Measurements from ENCODE around the gene CRX.
"Not testable (repeated sequence)": the region's sequence is repeated elsewhere in the genome, so short reads cannot be mapped to it uniquely, and the experiment has no call there.

The CRX gene

GRCh38 chr19:47789811-47790210 lies 31.9 kb upstream of the CRX start:
- H3K27ac ChIP-seq (ENCODE audit: low read depth, low read length): peak overlapping the region; percentile 78
- H3K9me3 ChIP-seq (ENCODE audit: control insufficient read depth, insufficient read depth, low read length); H3K27me3 ChIP-seq (ENCODE audit: control insufficient read depth, insufficient read depth, low read length); H3K9ac ChIP-seq (ENCODE audit: low read depth, low read length); H3K4me3 ChIP-seq (ENCODE audit: low read depth, low read length); H3K4me1 ChIP-seq (ENCODE audit: control insufficient read depth, insufficient read depth, low read length): not testable (repeated sequence)
- peaks cover 12% of the 10 kb centered on the region for H3K36me3 ChIP-seq (ENCODE audit: control insufficient read depth, insufficient read depth, low read length)

- Histone ChIP-seq H3K9ac (ENCODE audit: low read depth, low read length) (no peak overlapping the region), H3K27ac (ENCODE audit: low read depth, low read length) (peak overlapping the region; percentile 78), H3K4me1 (ENCODE audit: control insufficient read depth, insufficient read depth, low read length) (no peaks in the 10 kb centered on the region), H3K9me3 (ENCODE audit: control insufficient read depth, insufficient read depth, low read length) (no peaks in the 10 kb centered on the region), H3K27me3 (ENCODE audit: control insufficient read depth, insufficient read depth, low read length) (no peaks in the 10 kb centered on the region), H3K36me3 (ENCODE audit: control insufficient read depth, insufficient read depth, low read length) (peaks cover 7% of the 10 kb centered on the region), H3K4me3 (ENCODE audit: low read depth, low read length) (no peak overlapping the region)
Observed at GRCh38 chr19:47790398-47790814, 31.3 kb upstream of the CRX start.

GRCh38 chr19:47792616-47793015 lies 29.1 kb upstream of the CRX start:
- no peak overlapping the region for H3K9ac ChIP-seq (ENCODE audit: low read depth, low read length)
- H3K27me3 ChIP-seq (ENCODE audit: control insufficient read depth, insufficient read depth, low read length): no peaks in the 10 kb centered on the region
- no peaks in the 10 kb centered on the region for H3K9me3 ChIP-seq (ENCODE audit: control insufficient read depth, insufficient read depth, low read length)

GRCh38 chr19:47794526-47794925 lies 27.2 kb upstream of the CRX start:
- no peaks in the 10 kb centered on the region for H3K27me3 ChIP-seq (ENCODE audit: control insufficient read depth, insufficient read depth, low read length)
- H3K4me1 ChIP-seq (ENCODE audit: control insufficient read depth, insufficient read depth, low read length): no peaks in the 10 kb centered on the region
- H3K4me3 ChIP-seq (ENCODE audit: low read depth, low read length): no peak overlapping the region
- no peaks in the 10 kb centered on the region for H3K9me3 ChIP-seq (ENCODE audit: control insufficient read depth, insufficient read depth, low read length)
- no peak overlapping the region for H3K9ac ChIP-seq (ENCODE audit: low read depth, low read length)
- no peak overlapping the region for H3K27ac ChIP-seq (ENCODE audit: low read depth, low read length)
- H3K36me3 ChIP-seq (ENCODE audit: control insufficient read depth, insufficient read depth, low read length): no peaks in the 10 kb centered on the region

More at GRCh38 chr19:47792616-47793015, 29.1 kb upstream of the CRX start:
- no peaks in the 10 kb centered on the region for H3K4me1 ChIP-seq (ENCODE audit: control insufficient read depth, insufficient read depth, low read length)
- no peaks in the 10 kb centered on the region for H3K36me3 ChIP-seq (ENCODE audit: control insufficient read depth, insufficient read depth, low read length)
- no peak overlapping the region for H3K27ac ChIP-seq (ENCODE audit: low read depth, low read length)
- H3K4me3 ChIP-seq (ENCODE audit: low read depth, low read length): no peak overlapping the region

- Histone ChIP-seq H3K27ac (ENCODE audit: low read depth, low read length) (no peak overlapping the region), H3K4me3 (ENCODE audit: low read depth, low read length) (no peak overlapping the region), H3K9ac (ENCODE audit: low read depth, low read length) (no peak overlapping the region), H3K9me3 (ENCODE audit: control insufficient read depth, insufficient read depth, low read length) (peaks cover 4% of the 10 kb centered on the region; the same call in 1 of the 2 replicates), H3K27me3 (ENCODE audit: control insufficient read depth, insufficient read depth, low read length) (no peaks in the 10 kb centered on the region), H3K36me3 (ENCODE audit: control insufficient read depth, insufficient read depth, low read length) (no peaks in the 10 kb centered on the region), H3K4me1 (ENCODE audit: control insufficient read depth, insufficient read depth, low read length) (no peaks in the 10 kb centered on the region)
Observed at GRCh38 chr19:47796785-47797184, 25.0 kb upstream of the CRX start.

GRCh38 chr19:47797996-47798903 lies 23.5 kb upstream of the CRX start:
- Histone ChIP-seq H3K4me1 (ENCODE audit: control insufficient read depth, insufficient read depth, low read length) (no peaks in the 10 kb centered on the region), H3K27me3 (ENCODE audit: control insufficient read depth, insufficient read depth, low read length) (no peaks in the 10 kb centered on the region), H3K36me3 (ENCODE audit: control insufficient read depth, insufficient read depth, low read length) (no peaks in the 10 kb centered on the region), H3K4me3 (ENCODE audit: low read depth, low read length) (no peak overlapping the region), H3K9ac (ENCODE audit: low read depth, low read length) (no peak overlapping the region), H3K9me3 (ENCODE audit: control insufficient read depth, insufficient read depth, low read length) (peaks cover 4% of the 10 kb centered on the region; the same call in 1 of the 2 replicates), H3K27ac (ENCODE audit: low read depth, low read length) (no peak overlapping the region)

- Histone ChIP-seq H3K27me3 (ENCODE audit: control insufficient read depth, insufficient read depth, low read length) (no peaks in the 10 kb centered on the region), H3K9me3 (ENCODE audit: control insufficient read depth, insufficient read depth, low read length) (peaks cover 4% of the 10 kb centered on the region; the same call in 1 of the 2 replicates), H3K27ac (ENCODE audit: low read depth, low read length) (no peak overlapping the region), H3K4me3 (ENCODE audit: low read depth, low read length) (no peak overlapping the region), H3K4me1 (ENCODE audit: control insufficient read depth, insufficient read depth, low read length) (no peaks in the 10 kb centered on the region), H3K36me3 (ENCODE audit: control insufficient read depth, insufficient read depth, low read length) (no peaks in the 10 kb centered on the region), H3K9ac (ENCODE audit: low read depth, low read length) (no peak overlapping the region)
Observed at GRCh38 chr19:47798904-47799266, 22.9 kb upstream of the CRX start.

GRCh38 chr19:47801270-47801669 lies 20.5 kb upstream of the CRX start:
- Histone ChIP-seq H3K9ac (ENCODE audit: low read depth, low read length) (no peak overlapping the region), H3K36me3 (ENCODE audit: control insufficient read depth, insufficient read depth, low read length) (no peaks in the 10 kb centered on the region), H3K27ac (ENCODE audit: low read depth, low read length) (no peak overlapping the region), H3K4me3 (ENCODE audit: low read depth, low read length) (no peak overlapping the region), H3K4me1 (ENCODE audit: control insufficient read depth, insufficient read depth, low read length) (no peaks in the 10 kb centered on the region), H3K9me3 (ENCODE audit: control insufficient read depth, insufficient read depth, low read length) (peaks cover 4% of the 10 kb centered on the region; the same call in 1 of the 2 replicates), H3K27me3 (ENCODE audit: control insufficient read depth, insufficient read depth, low read length) (no peaks in the 10 kb centered on the region)

- no peaks in the 10 kb centered on the region for H3K27me3 ChIP-seq (ENCODE audit: control insufficient read depth, insufficient read depth, low read length)
- H3K9ac ChIP-seq (ENCODE audit: low read depth, low read length): no peak overlapping the region
- no peaks in the 10 kb centered on the region for H3K4me1 ChIP-seq (ENCODE audit: control insufficient read depth, insufficient read depth, low read length)
- no peak overlapping the region for H3K27ac ChIP-seq (ENCODE audit: low read depth, low read length)
- peaks cover 4% of the 10 kb centered on the region; the same call in 1 of the 2 replicates for H3K9me3 ChIP-seq (ENCODE audit: control insufficient read depth, insufficient read depth, low read length)
- H3K36me3 ChIP-seq (ENCODE audit: control insufficient read depth, insufficient read depth, low read length): no peaks in the 10 kb centered on the region
- no peak overlapping the region for H3K4me3 ChIP-seq (ENCODE audit: low read depth, low read length)
Observed at GRCh38 chr19:47802521-47803043, 19.2 kb upstream of the CRX start.

GRCh38 chr19:47803148-47803547 lies 18.6 kb upstream of the CRX start:
- H3K27ac ChIP-seq (ENCODE audit: low read depth, low read length): not testable (repeated sequence)

GRCh38 chr19:47803671-47804070 lies 18.1 kb upstream of the CRX start:
- not testable (repeated sequence) for H3K27ac ChIP-seq (ENCODE audit: low read depth, low read length); H3K36me3 ChIP-seq (ENCODE audit: control insufficient read depth, insufficient read depth, low read length); H3K4me1 ChIP-seq (ENCODE audit: control insufficient read depth, insufficient read depth, low read length); H3K27me3 ChIP-seq (ENCODE audit: control insufficient read depth, insufficient read depth, low read length); H3K4me3 ChIP-seq (ENCODE audit: low read depth, low read length); H3K9me3 ChIP-seq (ENCODE audit: control insufficient read depth, insufficient read depth, low read length); H3K9ac ChIP-seq (ENCODE audit: low read depth, low read length)

More at GRCh38 chr19:47803148-47803547, 18.6 kb upstream of the CRX start:
- not testable (repeated sequence) for H3K4me1 ChIP-seq (ENCODE audit: control insufficient read depth, insufficient read depth, low read length); H3K36me3 ChIP-seq (ENCODE audit: control insufficient read depth, insufficient read depth, low read length); H3K4me3 ChIP-seq (ENCODE audit: low read depth, low read length); H3K9ac ChIP-seq (ENCODE audit: low read depth, low read length); H3K9me3 ChIP-seq (ENCODE audit: control insufficient read depth, insufficient read depth, low read length); H3K27me3 ChIP-seq (ENCODE audit: control insufficient read depth, insufficient read depth, low read length)

Measured in HUES48 (cell line).